ENCODE data around the gene RALY. TPM values are rescaled to one million over a fixed set of nuclear protein-coding genes. Genes with fewer than 3 reads are reported as not detected.
"Not testable (repeated sequence)": the region's sequence is repeated elsewhere in the genome, so short reads cannot be mapped to it uniquely, and the experiment has no call there.

RALY gene
- total RNA-seq, 2 donors from 2014 or later, result 104 to 166 TPM

DNA sequence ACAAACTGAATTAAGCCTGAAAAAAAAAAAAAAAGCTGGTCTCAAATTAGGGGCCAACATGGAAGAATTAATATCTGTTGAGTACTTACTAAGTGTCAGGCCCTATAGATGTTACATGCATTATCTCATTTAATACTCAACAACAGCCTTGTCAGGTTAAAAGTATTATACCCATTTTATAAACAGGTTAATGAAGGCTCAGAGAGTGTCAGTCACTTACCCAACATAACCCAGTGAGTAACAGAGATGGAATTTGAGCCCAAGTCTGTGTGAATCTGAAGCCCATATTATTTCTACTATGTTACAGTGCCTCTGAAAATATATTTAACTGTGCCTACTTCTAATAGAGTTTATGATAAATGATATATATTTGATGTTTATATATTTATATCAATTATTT is 129.6 kb downstream of the RALY start:
- Histone ChIP-seq H3K9me3 (no peaks in the 10 kb centered on the region), H3K4me1 (ENCODE audit: control insufficient read depth in 1 of 2, low read depth in 2 of 2) (no peaks in the 10 kb centered on the region), H3K36me3 (no peaks in the 10 kb centered on the region), H3K27ac (no peak overlapping the region), H3K4me3 (no peak overlapping the region), H3K27me3 (replicated peaks; ENCODE audit: insufficient read depth) (no peaks in the 10 kb centered on the region)
- ATAC-seq (ENCODE audit: insufficient number of reproducible peaks, low FRiP score, low read depth) (no peak), DNase-seq (ENCODE audit: low spot score) (no peak)
- TF ChIP-seq, protein P1, sequence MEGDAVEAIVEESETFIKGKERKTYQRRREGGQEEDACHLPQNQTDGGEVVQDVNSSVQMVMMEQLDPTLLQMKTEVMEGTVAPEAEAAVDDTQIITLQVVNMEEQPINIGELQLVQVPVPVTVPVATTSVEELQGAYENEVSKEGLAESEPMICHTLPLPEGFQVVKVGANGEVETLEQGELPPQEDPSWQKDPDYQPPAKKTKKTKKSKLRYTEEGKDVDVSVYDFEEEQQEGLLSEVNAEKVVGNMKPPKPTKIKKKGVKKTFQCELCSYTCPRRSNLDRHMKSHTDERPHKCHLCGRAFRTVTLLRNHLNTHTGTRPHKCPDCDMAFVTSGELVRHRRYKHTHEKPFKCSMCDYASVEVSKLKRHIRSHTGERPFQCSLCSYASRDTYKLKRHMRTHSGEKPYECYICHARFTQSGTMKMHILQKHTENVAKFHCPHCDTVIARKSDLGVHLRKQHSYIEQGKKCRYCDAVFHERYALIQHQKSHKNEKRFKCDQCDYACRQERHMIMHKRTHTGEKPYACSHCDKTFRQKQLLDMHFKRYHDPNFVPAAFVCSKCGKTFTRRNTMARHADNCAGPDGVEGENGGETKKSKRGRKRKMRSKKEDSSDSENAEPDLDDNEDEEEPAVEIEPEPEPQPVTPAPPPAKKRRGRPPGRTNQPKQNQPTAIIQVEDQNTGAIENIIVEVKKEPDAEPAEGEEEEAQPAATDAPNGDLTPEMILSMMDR (IDR thresholded peaks at IDR 0.05), result no peak

GRCh38 chr20:34124469-34125249 is 130.9 kb downstream of the RALY start:
- Histone ChIP-seq H3K36me3 (no peaks in the 10 kb centered on the region), H3K27me3 (replicated peaks; ENCODE audit: insufficient read depth) (no peaks in the 10 kb centered on the region), H3K4me3 (no peak overlapping the region), H3K27ac (no peak overlapping the region), H3K9me3 (no peaks in the 10 kb centered on the region), H3K4me1 (ENCODE audit: control insufficient read depth in 1 of 2, low read depth in 2 of 2) (no peaks in the 10 kb centered on the region)
- TF ChIP-seq, protein P1 (IDR thresholded peaks at IDR 0.05), result no peak
- ATAC-seq (ENCODE audit: insufficient number of reproducible peaks, low FRiP score, low read depth) (no peak), DNase-seq (ENCODE audit: low spot score) (no peak)

DNA sequence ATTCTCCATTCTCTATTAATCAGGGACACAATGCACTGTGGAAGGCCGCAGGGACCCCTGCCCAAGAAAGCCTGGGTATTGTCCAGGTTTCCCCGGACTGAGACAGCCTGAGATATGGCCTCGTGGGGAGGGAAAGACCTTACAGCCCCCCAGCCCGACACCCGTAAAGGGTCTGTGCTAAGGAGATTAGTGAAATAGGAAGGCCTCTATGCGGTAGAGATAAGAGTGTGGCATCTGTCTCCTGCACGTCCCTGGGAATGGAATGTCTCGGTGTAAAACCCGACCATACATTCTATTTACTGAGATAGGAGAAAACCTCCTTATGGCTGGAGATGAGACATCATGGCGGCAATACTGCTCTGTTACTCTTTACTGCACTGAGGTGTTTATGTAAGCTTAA is 134.1 kb downstream of the RALY start:
- TF ChIP-seq, protein P1 (IDR thresholded peaks at IDR 0.05), result no peak
- Histone ChIP-seq H3K4me3 (no peak overlapping the region), H3K9me3 (no peaks in the 10 kb centered on the region), H3K36me3 (no peaks in the 10 kb centered on the region), H3K27ac (no peak overlapping the region), H3K4me1 (ENCODE audit: control insufficient read depth in 1 of 2, low read depth in 2 of 2) (no peaks in the 10 kb centered on the region), H3K27me3 (replicated peaks; ENCODE audit: insufficient read depth) (no peaks in the 10 kb centered on the region)
- DNase-seq (ENCODE audit: low spot score) (no peak), ATAC-seq (ENCODE audit: insufficient number of reproducible peaks, low FRiP score, low read depth) (no peak)

DNA sequence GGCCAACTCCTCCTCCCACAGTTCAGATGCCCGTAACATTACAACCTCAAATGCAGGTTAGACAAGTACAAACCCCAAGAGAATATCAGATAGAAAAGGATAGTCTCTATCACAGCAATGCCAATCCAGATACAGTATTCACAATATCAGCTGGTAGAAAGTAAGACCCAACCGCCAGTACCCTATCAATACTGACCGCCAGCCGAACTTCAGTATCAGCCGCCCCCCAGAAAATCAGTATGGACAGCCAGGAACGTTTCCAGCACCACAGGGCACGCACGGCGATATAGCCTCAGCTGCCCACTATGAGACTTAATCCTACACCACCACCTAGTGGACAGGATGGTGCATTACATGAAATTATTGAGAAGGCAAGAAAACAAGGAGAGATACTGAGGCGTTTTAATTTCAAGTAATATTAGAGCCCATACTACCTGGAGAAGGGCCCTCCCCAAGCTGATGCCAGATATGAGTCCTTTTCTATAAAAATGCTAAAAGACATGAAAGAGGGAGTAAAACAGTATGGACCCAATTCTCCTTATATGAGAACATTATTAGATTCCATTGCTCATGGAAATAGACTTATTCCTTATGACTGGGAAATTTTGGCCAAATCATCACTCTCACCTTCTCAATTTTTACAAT is 135.9 kb downstream of the RALY start:
- Histone ChIP-seq H3K27ac (no peak overlapping the region), H3K4me3 (peak overlapping the region; percentile 56), H3K27me3 (replicated peaks; ENCODE audit: insufficient read depth) (no peaks in the 10 kb centered on the region), H3K9me3 (no peaks in the 10 kb centered on the region), H3K36me3 (no peaks in the 10 kb centered on the region), H3K4me1 (ENCODE audit: control insufficient read depth in 1 of 2, low read depth in 2 of 2) (no peaks in the 10 kb centered on the region)
- TF ChIP-seq, protein P1 (IDR thresholded peaks at IDR 0.05), result peak; percentile 84
- ATAC-seq (ENCODE audit: insufficient number of reproducible peaks, low FRiP score, low read depth) (no peak), DNase-seq (ENCODE audit: low spot score) (peak; percentile 15)

GRCh38 chr20:34131491-34131890 is 137.8 kb downstream of the RALY start:
- no peak for ATAC-seq (ENCODE audit: insufficient number of reproducible peaks, low FRiP score, low read depth)
- TF ChIP-seq, protein P1 (IDR thresholded peaks at IDR 0.05), result no peak
- H3K27ac ChIP-seq, result no peak overlapping the region
- H3K4me3 ChIP-seq, result peak overlapping the region; percentile 37
- no peak for DNase-seq (ENCODE audit: low spot score)
- H3K27me3 ChIP-seq (replicated peaks; ENCODE audit: insufficient read depth), result no peaks in the 10 kb centered on the region
- no peaks in the 10 kb centered on the region for H3K4me1 ChIP-seq (ENCODE audit: control insufficient read depth in 1 of 2, low read depth in 2 of 2)
- H3K9me3 ChIP-seq, result no peaks in the 10 kb centered on the region
- H3K36me3 ChIP-seq, result no peaks in the 10 kb centered on the region

DNA sequence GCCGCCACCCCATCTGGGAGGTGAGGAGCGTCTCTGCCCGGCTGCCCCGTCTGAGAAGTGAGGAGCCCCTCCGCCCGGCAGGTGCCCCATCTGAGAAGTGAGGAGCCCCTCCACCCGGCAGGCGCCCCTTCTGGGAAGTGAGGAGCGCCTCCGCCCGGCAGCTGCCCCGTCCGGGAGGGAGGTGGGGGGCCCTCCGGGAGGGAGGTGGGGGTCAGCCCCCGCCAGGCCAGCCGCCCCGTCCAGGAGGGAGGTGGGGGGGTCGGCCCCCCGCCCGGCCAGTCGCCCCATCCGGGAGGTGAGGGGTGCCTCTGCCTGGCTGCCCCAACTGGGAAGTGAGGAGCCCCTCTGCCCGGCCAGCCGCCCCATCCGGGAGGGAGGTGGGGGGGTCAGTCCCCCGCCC is 138.8 kb downstream of the RALY start:
- H3K4me3 ChIP-seq; H3K27me3 ChIP-seq (replicated peaks; ENCODE audit: insufficient read depth); H3K4me1 ChIP-seq (ENCODE audit: control insufficient read depth in 1 of 2, low read depth in 2 of 2); H3K36me3 ChIP-seq; ATAC-seq (ENCODE audit: insufficient number of reproducible peaks, low FRiP score, low read depth); H3K9me3 ChIP-seq; DNase-seq (ENCODE audit: low spot score); H3K27ac ChIP-seq: not testable (repeated sequence)

- not testable (repeated sequence) for DNase-seq (ENCODE audit: low spot score); H3K4me1 ChIP-seq (ENCODE audit: control insufficient read depth in 1 of 2, low read depth in 2 of 2); ATAC-seq (ENCODE audit: insufficient number of reproducible peaks, low FRiP score, low read depth); H3K9me3 ChIP-seq; H3K4me3 ChIP-seq; H3K27me3 ChIP-seq (replicated peaks; ENCODE audit: insufficient read depth); H3K36me3 ChIP-seq; H3K27ac ChIP-seq
These were observed 139.2 kb downstream of the RALY start for GRCh38 chr20:34132943-34133342.

- not testable (repeated sequence) for H3K27me3 ChIP-seq (replicated peaks; ENCODE audit: insufficient read depth); H3K4me3 ChIP-seq; H3K27ac ChIP-seq; H3K36me3 ChIP-seq; H3K4me1 ChIP-seq (ENCODE audit: control insufficient read depth in 1 of 2, low read depth in 2 of 2); H3K9me3 ChIP-seq; ATAC-seq (ENCODE audit: insufficient number of reproducible peaks, low FRiP score, low read depth); DNase-seq (ENCODE audit: low spot score)
These were observed 139.7 kb downstream of the RALY start for GRCh38 chr20:34133365-34133860.
